Sigmoid colon (tissue), 4 donors: Measurements from ENCODE around the gene TNFRSF12A.

ENCODE experiments used
- EP300 ChIP-seq, 4 donors: sonication (generic); formaldehyde crosslinking; IDR thresholded peaks; one replicate each; pipeline ENCODE4 v1.6.1; 2017; ENCODE audit warnings: antibody characterized with exemption in 4 of 4
- TF ChIP-seq, protein P1 (sequence below), 4 experiments: fragments of 450-650 bp in 3 of 4; fragments of 200-600 bp in 1 of 4; IDR thresholded peaks; one replicate each; pipeline ENCODE4 v1.5.1; 2016 to 2019; ENCODE audit warnings: antibody characterized with exemption in 4 of 4, mild to moderate bottlenecking in 3 of 4, moderate library complexity in 2 of 4

DNA sequence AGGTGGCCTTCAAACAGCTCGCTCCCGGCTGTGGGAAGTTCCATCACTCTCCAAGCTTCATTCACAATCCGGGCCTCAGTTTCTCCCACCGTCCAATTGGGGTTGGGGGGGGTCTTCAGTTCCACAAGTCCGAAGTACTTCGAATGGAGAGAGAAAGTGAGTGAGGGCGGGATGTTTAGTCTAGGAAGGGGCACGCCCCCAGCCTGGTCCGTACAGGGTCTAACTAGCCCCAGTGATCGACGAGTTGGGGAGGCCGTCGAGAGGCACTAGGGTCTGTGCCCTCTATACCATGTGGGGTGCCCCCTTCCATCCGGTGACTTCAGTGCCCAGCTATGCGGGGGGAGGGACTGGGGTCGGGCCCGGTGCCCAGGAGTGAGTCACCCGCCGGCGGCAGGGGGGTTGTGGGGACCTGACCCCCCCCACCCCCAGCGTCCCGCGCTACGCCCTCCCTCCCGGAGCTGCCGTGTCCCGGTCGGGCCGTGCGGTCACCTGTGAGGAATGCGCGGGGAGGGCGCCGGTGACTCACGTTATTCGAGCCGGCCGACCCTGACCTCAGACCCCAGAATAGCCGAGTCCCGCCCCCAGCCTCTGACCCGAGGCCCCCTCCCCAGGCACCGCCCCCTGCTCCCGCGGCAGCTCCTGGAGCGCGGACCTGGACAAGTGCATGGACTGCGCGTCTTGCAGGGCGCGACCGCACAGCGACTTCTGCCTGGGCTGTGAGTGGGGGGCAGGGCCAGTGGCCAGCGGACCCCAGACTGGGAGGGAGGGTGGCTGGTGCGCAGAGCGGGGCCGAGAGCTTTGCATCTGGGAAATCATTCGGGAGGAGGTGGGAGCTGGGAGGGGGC lies 658 bp downstream of the TNFRSF12A start:
- TF ChIP-seq EP300 (IDR thresholded peaks at IDR 0.05) = peak in 2 of 4 donors; percentile 57 to 80
- TF ChIP-seq, protein P1, sequence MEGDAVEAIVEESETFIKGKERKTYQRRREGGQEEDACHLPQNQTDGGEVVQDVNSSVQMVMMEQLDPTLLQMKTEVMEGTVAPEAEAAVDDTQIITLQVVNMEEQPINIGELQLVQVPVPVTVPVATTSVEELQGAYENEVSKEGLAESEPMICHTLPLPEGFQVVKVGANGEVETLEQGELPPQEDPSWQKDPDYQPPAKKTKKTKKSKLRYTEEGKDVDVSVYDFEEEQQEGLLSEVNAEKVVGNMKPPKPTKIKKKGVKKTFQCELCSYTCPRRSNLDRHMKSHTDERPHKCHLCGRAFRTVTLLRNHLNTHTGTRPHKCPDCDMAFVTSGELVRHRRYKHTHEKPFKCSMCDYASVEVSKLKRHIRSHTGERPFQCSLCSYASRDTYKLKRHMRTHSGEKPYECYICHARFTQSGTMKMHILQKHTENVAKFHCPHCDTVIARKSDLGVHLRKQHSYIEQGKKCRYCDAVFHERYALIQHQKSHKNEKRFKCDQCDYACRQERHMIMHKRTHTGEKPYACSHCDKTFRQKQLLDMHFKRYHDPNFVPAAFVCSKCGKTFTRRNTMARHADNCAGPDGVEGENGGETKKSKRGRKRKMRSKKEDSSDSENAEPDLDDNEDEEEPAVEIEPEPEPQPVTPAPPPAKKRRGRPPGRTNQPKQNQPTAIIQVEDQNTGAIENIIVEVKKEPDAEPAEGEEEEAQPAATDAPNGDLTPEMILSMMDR (IDR thresholded peaks at IDR 0.05) = no peak
